HUES48 (cell line): ENCODE data around the gene NFKB2.

Source experiments
- H3K27ac ChIP-seq: one replicate; pipeline ENCODE4 v1.7.0; 2013; ENCODE audit warnings: low read depth, low read length, inconsistent platforms
- H3K27me3 ChIP-seq: 2 replicates; pipeline ENCODE4 v1.6.1; 2013; ENCODE audit warnings: mild to moderate bottlenecking, low read length; ENCODE audit not compliant: control insufficient read depth, insufficient read depth
- H3K36me3 ChIP-seq: 2 replicates; pipeline ENCODE4 v1.6.1; 2013; ENCODE audit warnings: low read length; ENCODE audit not compliant: control insufficient read depth, insufficient read depth
- H3K4me1 ChIP-seq: 2 replicates; pipeline ENCODE4 v1.6.1; 2013; ENCODE audit warnings: mild to moderate bottlenecking, low read length; ENCODE audit not compliant: control insufficient read depth, insufficient read depth
- H3K4me3 ChIP-seq: 2 replicates; pipeline ENCODE4 v1.5.1; 2013; ENCODE audit warnings: mild to moderate bottlenecking, low read depth, low read length
- H3K9ac ChIP-seq: 2 replicates; pipeline ENCODE4 v1.6.1; 2013; ENCODE audit warnings: mild to moderate bottlenecking, low read depth, low read length, moderate library complexity
- H3K9me3 ChIP-seq: 2 replicates; pipeline ENCODE4 v1.6.1; 2013; ENCODE audit warnings: low read length; ENCODE audit not compliant: control insufficient read depth, insufficient read depth

Gene NFKB2

DNA sequence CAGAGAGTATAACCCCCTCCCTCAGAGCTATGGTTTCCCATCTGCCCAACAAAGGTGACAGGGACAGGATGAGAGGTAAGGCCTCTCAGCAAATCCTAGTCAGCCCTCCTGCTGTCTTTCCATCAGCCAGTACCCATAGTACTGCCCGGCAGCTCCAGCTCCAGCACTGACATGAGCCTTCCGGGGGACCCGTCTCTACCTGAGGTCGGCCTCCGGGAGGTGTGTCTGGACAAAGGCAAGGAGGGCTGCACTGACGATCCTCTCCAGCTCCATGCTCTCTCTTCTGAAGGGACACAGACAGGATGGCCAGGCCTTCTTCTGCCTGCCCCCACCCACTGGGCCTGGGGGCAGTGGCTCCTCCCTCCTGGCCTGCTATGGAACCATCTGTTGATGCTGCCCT, 29.4 kb downstream of the NFKB2 start:
- Histone ChIP-seq H3K4me1 (peaks cover 8% of the 10 kb centered on the region), H3K4me3 (no peak overlapping the region), H3K9ac (no peak overlapping the region), H3K36me3 (peaks cover 17% of the 10 kb centered on the region), H3K27ac (no peak overlapping the region), H3K9me3 (no peaks in the 10 kb centered on the region), H3K27me3 (no peaks in the 10 kb centered on the region)

- Histone ChIP-seq H3K27ac (no peak overlapping the region), H3K9me3 (no peaks in the 10 kb centered on the region), H3K27me3 (no peaks in the 10 kb centered on the region), H3K4me1 (peaks cover 8% of the 10 kb centered on the region; the same call in 1 of the 2 replicates), H3K9ac (no peak overlapping the region), H3K36me3 (peaks cover 17% of the 10 kb centered on the region), H3K4me3 (no peak overlapping the region)
Measured at GRCh38 chr10:102425444-102425843, 29.9 kb downstream of the NFKB2 start.

- no peak overlapping the region for H3K9ac ChIP-seq
- no peaks in the 10 kb centered on the region for H3K27me3 ChIP-seq
- H3K4me1 ChIP-seq: peaks cover 12% of the 10 kb centered on the region; the same call in 1 of the 2 replicates
- H3K4me3 ChIP-seq: no peak overlapping the region
- H3K9me3 ChIP-seq: no peaks in the 10 kb centered on the region
- no peak overlapping the region for H3K27ac ChIP-seq
- peaks cover 17% of the 10 kb centered on the region for H3K36me3 ChIP-seq
Measured at GRCh38 chr10:102426803-102427287, 31.3 kb downstream of the NFKB2 start.

- H3K4me1 ChIP-seq: peaks cover 6% of the 10 kb centered on the region; the same call in 1 of the 2 replicates
- no peaks in the 10 kb centered on the region for H3K9me3 ChIP-seq
- H3K9ac ChIP-seq: no peak overlapping the region
- no peak overlapping the region for H3K4me3 ChIP-seq
- H3K27me3 ChIP-seq: peaks cover 16% of the 10 kb centered on the region
- no peak overlapping the region for H3K27ac ChIP-seq
- H3K36me3 ChIP-seq: 0 out of 2 replicates have a peak, but pooled peaks cover 4% of the 10 kb centered on the region
Measured at GRCh38 chr10:102429468-102429867, 34.0 kb downstream of the NFKB2 start.

DNA sequence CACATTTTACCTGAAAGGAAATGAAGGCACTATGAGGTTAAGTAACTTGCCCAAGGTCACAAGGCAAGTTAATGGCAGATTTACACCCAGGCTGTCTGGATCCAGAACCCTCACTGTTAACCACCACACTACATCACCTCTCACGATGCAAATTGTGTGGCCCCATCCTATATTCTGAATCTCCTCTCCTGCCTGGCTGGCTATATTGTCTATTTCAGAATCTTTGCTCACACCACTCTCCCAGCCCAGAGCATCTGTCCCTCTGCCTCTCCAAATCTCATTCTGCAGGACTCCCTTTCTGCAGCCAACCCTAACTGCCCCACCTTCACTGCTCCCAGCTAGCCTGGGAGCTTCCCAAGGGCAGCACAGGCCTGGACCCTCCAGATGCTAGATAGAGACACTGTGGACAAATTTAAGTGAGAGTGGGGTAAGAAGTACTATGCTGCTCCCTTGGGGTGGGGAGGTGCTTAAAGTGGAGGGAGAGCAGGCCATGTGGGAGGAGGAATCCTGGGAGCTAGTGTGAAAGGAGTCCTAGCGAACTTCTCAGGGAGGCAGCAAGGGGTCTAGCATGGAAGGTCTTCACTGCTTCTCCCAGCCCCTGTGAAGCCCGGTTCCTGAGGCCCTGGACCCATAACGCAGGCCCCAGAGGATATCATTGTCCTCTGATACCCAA, 36.1 kb downstream of the NFKB2 start:
- Histone ChIP-seq H3K4me1 (peaks cover 16% of the 10 kb centered on the region), H3K36me3 (no peaks in the 10 kb centered on the region), H3K27ac (peak overlapping the region; percentile 38), H3K9ac (peak overlapping the region; percentile 58; the same call in 1 of the 2 replicates), H3K4me3 (peak overlapping the region; percentile 77), H3K27me3 (peaks cover 36% of the 10 kb centered on the region), H3K9me3 (no peaks in the 10 kb centered on the region)

GRCh38 chr10:102432162-102432950, 36.9 kb downstream of the NFKB2 start, which contains the start of gene CUEDC2:
Gene CUEDC2 (minus strand): TSS chr10:102432574. CDS start chr10:102425188, 7,386 bp downstream.
- H3K9ac ChIP-seq: peak within 1 kb of the TSS; percentile 58; the same call in 1 of the 2 replicates
- peak within 1 kb of the TSS; percentile 38 for H3K27ac ChIP-seq
- no peaks in the 10 kb centered on the region for H3K9me3 ChIP-seq
- peaks cover 42% of the 10 kb centered on the region for H3K27me3 ChIP-seq
- peaks cover 16% of the 10 kb centered on the region for H3K4me1 ChIP-seq
- H3K4me3 ChIP-seq: peak within 1 kb of the TSS; percentile 77
- no peaks in the 10 kb centered on the region for H3K36me3 ChIP-seq

- H3K27ac ChIP-seq: no peak overlapping the region
- peaks cover 44% of the 10 kb centered on the region for H3K27me3 ChIP-seq
- H3K9ac ChIP-seq: no peak overlapping the region
- H3K4me1 ChIP-seq: peaks cover 16% of the 10 kb centered on the region
- no peaks in the 10 kb centered on the region for H3K36me3 ChIP-seq
- H3K4me3 ChIP-seq: no peak overlapping the region
- H3K9me3 ChIP-seq: no peaks in the 10 kb centered on the region
Measured at GRCh38 chr10:102433619-102434046, 38.1 kb downstream of the NFKB2 start.

GRCh38 chr10:102434394-102435132, 39.1 kb downstream of the NFKB2 start:
- H3K36me3 ChIP-seq: no peaks in the 10 kb centered on the region
- H3K4me1 ChIP-seq: peaks cover 16% of the 10 kb centered on the region
- H3K9ac ChIP-seq: no peak overlapping the region
- peaks cover 44% of the 10 kb centered on the region for H3K27me3 ChIP-seq
- peak overlapping the region; percentile 53; the same call in 1 of the 2 replicates for H3K4me3 ChIP-seq
- H3K27ac ChIP-seq: no peak overlapping the region
- H3K9me3 ChIP-seq: no peaks in the 10 kb centered on the region

DNA sequence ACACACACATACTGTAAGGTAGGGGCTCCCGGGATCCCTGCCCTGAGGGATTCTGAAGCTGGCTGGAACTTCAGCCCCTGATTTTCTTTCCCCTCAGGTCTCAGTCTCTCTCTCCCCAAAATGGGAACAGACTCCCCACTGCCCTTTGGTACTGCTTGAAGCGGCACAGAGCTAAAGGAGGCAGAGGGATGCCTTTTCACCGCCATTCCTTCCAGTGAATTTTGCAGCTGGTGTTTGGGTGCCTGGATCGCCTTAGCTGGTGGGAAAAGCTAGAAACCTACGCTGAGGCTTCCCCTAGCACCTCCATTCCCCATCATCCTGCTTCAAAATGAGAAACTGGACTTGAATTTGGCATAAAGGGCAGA, 39.6 kb downstream of the NFKB2 start:
- Histone ChIP-seq H3K4me1 (peaks cover 16% of the 10 kb centered on the region), H3K9ac (no peak overlapping the region), H3K9me3 (no peaks in the 10 kb centered on the region), H3K36me3 (no peaks in the 10 kb centered on the region), H3K4me3 (peak overlapping the region; percentile 53), H3K27ac (no peak overlapping the region), H3K27me3 (peaks cover 44% of the 10 kb centered on the region)

GRCh38 chr10:102435529-102436233, 40.2 kb downstream of the NFKB2 start:
- H3K4me1 ChIP-seq: peaks cover 16% of the 10 kb centered on the region

More at GRCh38 chr10:102435529-102436233, 40.2 kb downstream of the NFKB2 start:
- H3K9ac ChIP-seq: no peak overlapping the region
- H3K27ac ChIP-seq: no peak overlapping the region
- H3K4me3 ChIP-seq: peak overlapping the region; percentile 53
- peaks cover 44% of the 10 kb centered on the region for H3K27me3 ChIP-seq
- no peaks in the 10 kb centered on the region for H3K36me3 ChIP-seq
- no peaks in the 10 kb centered on the region for H3K9me3 ChIP-seq
